Measurements from ENCODE around the gene RFC3.

GRCh38 chr13:33874871-33875270 is 56.9 kb downstream of the RFC3 start:
- TF ChIP-seq CTCF (IDR thresholded peaks at IDR 0.05): no peak
- TF ChIP-seq POLR2A (IDR thresholded peaks at IDR 0.05): no peak
